Subcutaneous adipose tissue (tissue), 4 donors: ENCODE measurements around the gene SLC27A3. TPM values are rescaled to one million over a fixed set of nuclear protein-coding genes. Genes with fewer than 3 reads are reported as not detected.

ENCODE experiments used
- CTCF ChIP-seq: fragments of 450-650 bp; IDR thresholded peaks from one replicate; pipeline ENCODE4 v1.5.1; 2016; ENCODE audit warnings: low read depth, mild to moderate bottlenecking, control low read depth, antibody characterized with exemption, moderate library complexity
- total RNA-seq, 4 donors: library from RNA; depleted of rRNA; stranded (reverse); fragments of >200 nt; gene quantifications; one replicate each; pipeline ENCODE4 v1.1.0, GENCODE V29; 2016

Gene SLC27A3
- total RNA-seq, 4 donors from 2014 or later, result 20.4 to 104 (median 46.0) TPM

DNA sequence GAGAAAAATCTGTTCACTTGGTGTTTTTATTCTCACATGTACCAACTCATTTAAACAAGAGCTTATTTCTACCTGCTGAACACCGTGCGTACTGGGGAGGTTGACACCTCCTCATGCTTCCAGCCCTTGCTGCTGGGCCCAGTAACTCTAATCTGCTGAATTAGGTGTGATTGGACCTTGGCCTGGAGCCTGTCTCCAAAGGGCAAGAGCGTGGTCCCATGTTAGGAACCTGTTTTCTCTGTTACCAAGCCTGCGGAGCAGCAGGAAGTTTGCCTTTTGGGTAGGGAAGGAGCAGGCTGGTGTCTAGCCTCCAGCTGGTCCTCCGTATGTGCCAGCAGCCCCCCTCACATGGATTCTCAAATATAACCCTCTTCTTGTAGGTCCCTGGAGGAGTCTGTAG lies 10.9 kb upstream of the SLC27A3 start:
- TF ChIP-seq CTCF, result no peak

- no peak for TF ChIP-seq CTCF
Observed at GRCh38 chr1:153767519-153767918, 7.7 kb upstream of the SLC27A3 start.

DNA sequence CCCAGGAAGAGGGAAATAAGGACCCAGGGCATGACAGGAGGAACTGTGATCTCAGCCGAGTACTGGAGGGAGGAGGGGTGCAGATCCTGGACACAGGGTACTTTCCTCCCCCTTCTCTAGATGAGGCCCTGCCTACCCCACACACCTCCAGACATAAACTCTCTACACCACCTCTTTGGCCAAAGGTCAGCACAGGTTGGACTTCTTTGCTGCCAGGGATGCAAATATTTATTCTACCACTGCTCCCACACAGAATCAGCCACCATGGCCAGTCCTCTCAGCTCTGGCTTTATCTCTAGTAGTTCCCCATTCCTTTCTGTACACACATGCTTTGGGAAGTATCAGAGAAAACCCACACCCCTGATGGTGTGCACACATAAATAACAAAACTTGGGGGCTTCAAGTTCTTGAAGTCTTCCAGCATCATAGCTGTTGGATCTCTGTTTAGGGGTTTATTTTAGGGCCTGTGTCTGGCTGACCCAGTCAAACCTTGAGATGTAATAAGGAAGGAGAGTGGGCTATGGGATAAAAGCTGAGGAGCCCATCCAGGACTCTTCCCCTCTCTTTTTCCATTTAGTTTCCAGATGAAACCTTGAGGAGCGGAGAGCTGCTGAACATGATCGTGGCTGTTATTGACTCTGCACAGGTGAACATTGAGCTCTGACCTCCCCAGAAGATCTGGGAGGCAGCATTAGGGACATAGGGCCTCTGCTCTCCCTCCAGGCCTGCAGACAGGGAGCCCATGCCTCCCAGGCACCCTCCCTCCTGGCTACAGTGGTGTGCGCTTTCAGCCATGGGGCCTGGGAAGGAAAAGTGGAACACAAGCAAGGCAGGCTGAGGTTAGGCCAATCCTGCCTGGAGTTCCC lies 6.7 kb upstream of the SLC27A3 start:
- TF ChIP-seq CTCF, result no peak

DNA sequence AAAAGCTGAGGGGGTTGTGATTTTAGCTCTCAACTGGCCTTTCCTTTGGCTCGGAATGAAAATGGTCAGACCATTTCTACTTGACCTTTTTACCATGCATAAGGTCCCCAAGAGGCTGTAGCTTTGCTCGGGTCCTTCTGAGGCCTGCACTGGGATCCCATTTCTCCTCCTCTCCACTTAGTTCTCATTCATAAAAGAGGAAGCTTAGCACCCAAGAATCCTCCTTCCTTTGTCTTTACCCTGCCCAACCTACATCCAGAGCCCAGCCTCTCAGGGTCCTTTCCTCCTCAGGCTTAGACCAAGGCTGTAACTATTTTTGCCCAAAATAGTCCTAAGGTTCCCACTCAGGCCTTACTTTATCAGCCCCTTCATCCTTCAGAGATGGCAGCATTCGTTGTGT lies 6.0 kb upstream of the SLC27A3 start:
- no peak for TF ChIP-seq CTCF

DNA sequence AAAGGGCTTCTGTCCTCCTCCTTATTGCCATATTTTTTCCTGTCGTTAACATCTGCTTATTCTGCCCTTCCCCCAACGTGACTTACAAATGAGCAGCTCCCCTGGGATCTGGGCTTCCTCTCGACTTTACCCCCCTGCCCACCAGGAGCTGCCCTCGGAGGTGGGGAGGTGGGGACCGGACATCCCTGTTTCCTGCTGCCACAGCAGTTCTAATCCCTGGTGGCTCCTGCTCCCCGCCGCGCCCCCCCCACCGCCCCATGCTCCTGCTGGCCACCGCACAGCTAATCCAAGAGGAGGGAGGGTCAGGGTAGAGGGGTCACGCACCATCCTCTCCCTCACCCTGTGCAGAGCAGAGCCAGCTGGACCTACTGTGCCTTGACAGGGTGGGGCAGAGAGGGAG lies 4.4 kb upstream of the SLC27A3 start:
- no peak for TF ChIP-seq CTCF

- no peak for TF ChIP-seq CTCF
Observed at GRCh38 chr1:153771261-153771660, 3.9 kb upstream of the SLC27A3 start.

DNA sequence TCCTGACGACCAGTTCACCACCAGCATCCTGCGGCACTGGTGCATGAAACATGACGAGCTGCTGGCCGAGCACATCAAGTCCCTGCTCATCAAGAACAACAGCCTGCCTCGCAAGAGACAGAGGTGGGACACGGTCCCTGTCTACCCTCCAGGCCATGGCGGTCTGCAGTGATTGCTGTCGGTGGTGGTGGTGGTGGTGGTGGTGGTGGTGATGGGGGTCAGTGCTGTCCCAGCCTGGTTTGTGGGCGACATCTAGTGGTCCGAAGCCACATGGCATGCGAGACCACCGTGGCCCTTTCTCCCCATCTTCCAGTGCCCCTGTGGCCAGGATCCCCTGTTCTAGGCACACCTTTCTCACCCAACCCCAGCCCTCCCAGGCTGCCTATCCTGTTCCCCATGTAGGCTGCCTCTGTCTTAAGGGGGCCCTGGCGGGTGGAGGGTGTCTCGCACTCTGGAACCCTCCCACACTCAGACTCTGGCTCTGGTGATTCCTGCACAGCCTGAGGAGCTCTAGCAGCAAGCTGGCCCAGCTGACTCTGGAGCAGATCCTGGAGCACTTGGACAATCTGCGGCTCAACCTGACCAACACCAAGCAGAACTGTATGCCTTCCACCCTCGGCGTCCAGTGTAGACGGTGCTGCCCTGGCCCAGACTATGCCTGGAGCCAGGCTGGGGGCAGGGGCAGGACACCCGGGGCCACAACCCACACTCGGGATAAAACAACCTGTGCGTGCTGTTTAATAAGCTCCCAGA lies 3.2 kb upstream of the SLC27A3 start:
- no peak for TF ChIP-seq CTCF
